ENCODE results near the gene MINDY4.

MINDY4 gene

DNA sequence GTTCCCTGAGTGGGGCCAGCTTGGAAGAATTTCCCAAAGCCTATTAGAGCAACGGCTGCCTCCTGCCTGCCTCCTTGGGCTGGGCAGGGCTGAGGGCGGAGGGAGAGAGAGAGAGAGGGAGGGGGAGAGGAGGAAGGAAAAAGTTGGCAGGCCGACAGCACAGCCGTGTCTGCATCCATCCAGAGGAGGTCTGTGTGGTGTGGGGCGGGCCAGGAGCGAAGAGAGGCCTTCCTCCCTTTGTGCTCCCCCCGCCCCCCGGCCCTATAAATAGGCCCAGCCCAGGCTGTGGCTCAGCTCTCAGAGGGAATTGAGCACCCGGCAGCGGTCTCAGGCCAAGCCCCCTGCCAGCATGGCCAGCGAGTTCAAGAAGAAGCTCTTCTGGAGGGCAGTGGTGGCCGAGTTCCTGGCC lies 140.3 kb downstream of the MINDY4 start, which contains the start of gene AQP1:
Gene AQP1, plus strand, starts transcription at position 293 of the 409 bp plus-strand sequence. Its CDS starts 57 bp downstream, at position 350.
- POLR2A ChIA-PET, result no interaction called here
- TF ChIP-seq, protein P1, sequence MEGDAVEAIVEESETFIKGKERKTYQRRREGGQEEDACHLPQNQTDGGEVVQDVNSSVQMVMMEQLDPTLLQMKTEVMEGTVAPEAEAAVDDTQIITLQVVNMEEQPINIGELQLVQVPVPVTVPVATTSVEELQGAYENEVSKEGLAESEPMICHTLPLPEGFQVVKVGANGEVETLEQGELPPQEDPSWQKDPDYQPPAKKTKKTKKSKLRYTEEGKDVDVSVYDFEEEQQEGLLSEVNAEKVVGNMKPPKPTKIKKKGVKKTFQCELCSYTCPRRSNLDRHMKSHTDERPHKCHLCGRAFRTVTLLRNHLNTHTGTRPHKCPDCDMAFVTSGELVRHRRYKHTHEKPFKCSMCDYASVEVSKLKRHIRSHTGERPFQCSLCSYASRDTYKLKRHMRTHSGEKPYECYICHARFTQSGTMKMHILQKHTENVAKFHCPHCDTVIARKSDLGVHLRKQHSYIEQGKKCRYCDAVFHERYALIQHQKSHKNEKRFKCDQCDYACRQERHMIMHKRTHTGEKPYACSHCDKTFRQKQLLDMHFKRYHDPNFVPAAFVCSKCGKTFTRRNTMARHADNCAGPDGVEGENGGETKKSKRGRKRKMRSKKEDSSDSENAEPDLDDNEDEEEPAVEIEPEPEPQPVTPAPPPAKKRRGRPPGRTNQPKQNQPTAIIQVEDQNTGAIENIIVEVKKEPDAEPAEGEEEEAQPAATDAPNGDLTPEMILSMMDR (IDR thresholded peaks at IDR 0.05; ENCODE audit: control extremely low read depth, extremely low read depth, low read depth, missing control alignments), result no peak
- CTCF ChIA-PET, result interaction anchor here (1.2 to 1.6 kb wide), 2 partner anchors 28 to 120 kb away, joined by 3 to 7 read pairs; no protein-coding TSS in a partner anchor
- no peak for DNase-seq (ENCODE audit: extremely low spot score)

DNA sequence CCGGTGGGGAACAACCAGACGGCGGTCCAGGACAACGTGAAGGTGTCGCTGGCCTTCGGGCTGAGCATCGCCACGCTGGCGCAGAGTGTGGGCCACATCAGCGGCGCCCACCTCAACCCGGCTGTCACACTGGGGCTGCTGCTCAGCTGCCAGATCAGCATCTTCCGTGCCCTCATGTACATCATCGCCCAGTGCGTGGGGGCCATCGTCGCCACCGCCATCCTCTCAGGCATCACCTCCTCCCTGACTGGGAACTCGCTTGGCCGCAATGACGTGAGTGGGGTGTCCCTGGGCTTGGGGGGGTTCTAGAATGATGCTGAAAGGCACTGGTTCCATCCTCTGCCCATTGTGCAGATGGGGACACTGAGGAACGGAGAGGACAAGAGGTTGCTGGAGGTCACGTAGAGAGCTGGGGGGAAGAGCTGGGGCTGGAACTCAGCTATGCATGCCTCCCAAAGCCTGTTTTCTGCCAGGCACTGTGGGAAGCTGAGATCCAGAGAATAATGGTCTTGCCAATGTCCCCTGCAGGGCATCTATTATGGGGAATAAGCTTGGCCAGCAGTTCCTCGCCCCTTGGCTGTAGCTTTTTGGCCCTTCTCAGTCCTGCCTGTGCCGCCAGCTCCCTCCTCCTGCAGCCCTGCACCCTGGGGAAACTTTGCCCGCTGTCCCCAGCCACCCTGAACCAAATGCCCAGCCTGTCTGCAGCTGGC lies 141.0 kb downstream of the MINDY4 start:
- CTCF ChIA-PET, result interaction anchor here (1.0 to 1.6 kb wide), 3 partner anchors 12 to 121 kb away, joined by 3 to 7 read pairs (median 4); no protein-coding TSS in a partner anchor
- TF ChIP-seq, protein P1 (IDR thresholded peaks at IDR 0.05; ENCODE audit: control extremely low read depth, extremely low read depth, low read depth, missing control alignments), result no peak
- POLR2A ChIA-PET, result no interaction called here
- DNase-seq (ENCODE audit: extremely low spot score), result no peak

DNA sequence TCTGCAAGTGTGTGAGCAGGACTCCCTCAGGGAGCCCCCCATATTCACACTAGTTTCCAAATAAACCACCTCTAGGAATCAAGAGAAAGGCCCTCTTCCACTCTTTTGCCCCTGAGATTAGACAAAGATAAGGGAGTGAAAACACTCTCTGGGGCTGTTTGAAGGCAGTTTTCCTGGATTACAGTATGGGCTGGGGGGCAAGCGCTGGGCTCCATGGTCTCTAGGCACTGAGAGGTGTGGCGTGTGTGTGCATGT lies 141.4 kb downstream of the MINDY4 start:
- CTCF ChIA-PET, result interaction anchor here (1.0 to 1.6 kb wide), 2 partner anchors 12 to 26 kb away, joined by 4 to 7 read pairs; no protein-coding TSS in a partner anchor
- POLR2A ChIA-PET, result no interaction called here

DNA sequence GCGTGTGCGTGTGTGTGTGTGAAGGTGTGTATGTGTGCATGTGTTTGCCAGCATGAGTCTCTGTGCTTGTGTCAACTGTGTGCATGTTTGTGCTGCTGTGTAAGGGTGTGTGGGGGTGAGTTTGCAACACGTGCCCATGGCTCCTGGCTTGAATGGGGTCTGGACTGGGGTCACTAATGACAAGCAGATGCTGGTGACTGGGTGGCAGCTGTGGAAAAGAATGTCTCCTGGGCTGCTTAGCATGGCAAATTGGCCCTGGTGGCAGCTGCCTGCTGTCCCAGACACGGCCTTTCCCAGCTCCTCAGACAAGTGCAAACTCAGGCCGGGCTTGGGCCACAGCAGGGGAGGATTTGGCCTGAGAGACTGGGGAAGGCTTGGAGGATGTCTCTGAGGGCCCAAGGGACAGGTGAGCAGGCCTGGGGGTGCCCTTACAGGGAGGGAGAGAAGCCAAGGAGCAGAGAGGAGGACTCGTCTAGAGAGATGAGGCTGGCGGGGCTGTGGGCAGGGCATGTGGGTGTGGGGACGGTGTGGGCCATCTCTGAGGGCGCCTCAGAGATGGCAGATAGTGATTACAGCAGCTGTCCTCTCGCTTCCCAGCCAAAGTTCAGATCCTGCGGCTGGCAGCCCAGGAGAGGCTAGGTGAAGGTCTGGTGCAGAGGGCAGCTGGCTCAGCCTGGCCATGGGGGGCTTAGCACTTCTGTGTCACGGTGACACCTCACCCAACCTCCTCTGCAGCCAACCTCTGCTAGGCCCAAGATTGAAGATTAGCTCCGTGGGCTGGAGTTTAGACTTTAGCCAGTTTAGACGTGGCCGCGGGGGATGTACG lies 142.0 kb downstream of the MINDY4 start:
- ChIA-PET POLR2A (no interaction called here), CTCF (interaction anchor here (1.0 to 1.4 kb wide), 3 partner anchors 9 to 26 kb away, joined by 3 to 4 read pairs (median 4); no protein-coding TSS in a partner anchor)
- DNase-seq (ENCODE audit: extremely low spot score), result no peak
- TF ChIP-seq, protein P1 (IDR thresholded peaks at IDR 0.05; ENCODE audit: control extremely low read depth, extremely low read depth, low read depth, missing control alignments), result no peak

More for the DNA sequence above, 141.4 kb downstream of the MINDY4 start:
- no peak for DNase-seq (ENCODE audit: extremely low spot score)
- TF ChIP-seq, protein P1 (IDR thresholded peaks at IDR 0.05; ENCODE audit: control extremely low read depth, extremely low read depth, low read depth, missing control alignments), result no peak

DNA sequence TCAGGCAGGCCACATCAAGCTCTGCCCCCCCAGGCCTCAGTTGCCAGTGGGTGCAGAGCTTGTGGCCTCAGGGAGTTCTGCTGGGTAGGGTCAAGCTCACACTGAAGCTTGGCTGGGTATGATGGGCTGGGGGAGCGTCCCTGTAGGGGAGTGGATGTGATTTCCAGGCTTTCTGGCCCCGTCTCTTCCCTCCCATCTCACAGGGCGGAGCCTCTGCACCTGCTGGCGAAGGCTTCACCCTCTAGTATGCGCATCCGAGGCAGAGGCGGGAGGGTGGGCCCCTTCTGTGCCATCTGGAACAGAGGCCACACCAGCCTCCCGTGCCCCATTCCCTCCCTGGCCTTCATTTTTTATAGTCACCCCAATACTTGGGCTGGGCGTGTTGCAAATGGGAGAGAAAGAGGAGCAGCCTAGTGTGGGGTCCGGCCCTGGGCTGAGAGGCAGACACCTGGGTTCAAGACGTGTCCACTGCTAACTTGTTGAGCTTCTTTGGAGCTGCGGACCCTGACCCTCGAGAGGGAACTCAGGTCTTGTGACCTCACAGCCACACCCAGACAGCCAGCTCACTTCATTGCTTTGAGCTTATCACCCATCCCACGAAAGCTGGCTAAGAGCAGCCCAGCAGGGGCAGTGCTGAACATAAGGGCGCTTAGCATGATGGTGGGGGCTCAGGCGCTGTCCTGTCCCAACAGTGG lies 142.8 kb downstream of the MINDY4 start:
- TF ChIP-seq, protein P1 (IDR thresholded peaks at IDR 0.05; ENCODE audit: control extremely low read depth, extremely low read depth, low read depth, missing control alignments), result no peak
- DNase-seq (ENCODE audit: extremely low spot score), result no peak
- ChIA-PET CTCF (interaction anchor here (1.1 to 1.4 kb wide), 2 partner anchors 8 to 25 kb away, joined by 3 to 4 read pairs; no protein-coding TSS in a partner anchor), POLR2A (no interaction called here)

DNA sequence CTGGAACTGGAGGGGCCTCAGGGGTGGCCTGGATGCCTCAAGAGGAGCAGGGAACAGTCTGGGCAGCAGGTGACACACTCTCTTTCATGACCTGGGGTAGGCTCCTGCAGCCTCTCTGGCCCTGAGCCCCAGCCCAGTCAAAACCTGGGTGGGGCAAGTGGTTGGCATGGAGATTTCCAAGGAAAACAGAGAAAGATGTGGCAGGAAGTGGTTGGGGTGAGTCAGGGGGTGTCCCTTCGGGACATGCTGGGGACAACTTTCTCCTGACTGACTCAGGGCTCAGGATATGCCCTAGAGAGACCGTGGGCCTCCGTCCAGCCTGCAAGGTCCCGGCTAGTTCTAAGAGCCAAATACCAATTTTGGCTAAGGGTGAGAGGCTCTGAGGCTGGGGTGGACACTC lies 143.4 kb downstream of the MINDY4 start:
- TF ChIP-seq, protein P1 (IDR thresholded peaks at IDR 0.05; ENCODE audit: control extremely low read depth, extremely low read depth, low read depth, missing control alignments), result no peak
- no peak for DNase-seq (ENCODE audit: extremely low spot score)
- POLR2A ChIA-PET, result no interaction called here
- CTCF ChIA-PET, result no interaction called here
